Activated CD4-positive, alpha-beta memory T cell treated with anti-CD3 and anti-CD28 coated beads, Interleukin-2, amount 10 ng/mL, durations not matched to agents 7 days and 5 days (primary cell): ENCODE results near the gene QSOX1. TPM values are rescaled to one million over a fixed set of nuclear protein-coding genes. Genes with fewer than 3 reads are reported as not detected.

Experiments used
- CTCF ChIA-PET: fragments of 350-600 bp; sonication (Branson Sonifier 250); formaldehyde crosslinking; loops from one replicate; lab custom pipeline; 2021; ENCODE audit warnings: antibody characterized with exemption, inconsistent platforms; lab: Charles Lee
- POLR2A ChIA-PET: fragments of 350-600 bp; sonication (Branson Sonifier 250); formaldehyde crosslinking; loops from one replicate; lab custom pipeline; 2021; ENCODE audit warnings: antibody characterized with exemption; lab: Charles Lee
- DNase-seq: peaks from one replicate; pipeline ENCODE4 v3.0.0-alpha.2; 2020
- H3K27ac Mint-ChIP-seq: one replicate; pipeline ENCODE4 v1.8.0; 2021; ENCODE audit warnings: mild to moderate bottlenecking, mixed read lengths
- H3K27me3 Mint-ChIP-seq: one replicate; pipeline ENCODE4 v1.8.0; 2021; ENCODE audit warnings: mixed read lengths
- H3K36me3 Mint-ChIP-seq: one replicate; pipeline ENCODE4 v1.8.0; 2021; ENCODE audit warnings: low read depth, mixed read lengths
- H3K4me1 Mint-ChIP-seq: one replicate; pipeline ENCODE4 v1.8.0; 2021; ENCODE audit warnings: mixed read lengths
- H3K4me3 Mint-ChIP-seq: one replicate; pipeline ENCODE4 v1.8.0; 2021; ENCODE audit warnings: mild to moderate bottlenecking, mixed read lengths
- H3K9me3 Mint-ChIP-seq: one replicate; pipeline ENCODE4 v1.8.0; 2021; ENCODE audit warnings: mixed read lengths
- total RNA-seq, 2 experiments: library from RNA; stranded (reverse); gene quantifications; one replicate each; pipeline ENCODE4 v1.2.3, GENCODE V29; 2021

QSOX1 gene
- total RNA-seq, 2 experiments from 2014 or later = 28.9 to 35.1 TPM

GRCh38 chr1:180178511-180179161, 24.0 kb downstream of the QSOX1 start:
- no peaks in the 10 kb centered on the region for H3K36me3 Mint-ChIP-seq
- no peak overlapping the region for H3K27ac Mint-ChIP-seq
- H3K4me1 Mint-ChIP-seq = no peaks in the 10 kb centered on the region
- H3K9me3 Mint-ChIP-seq = no peaks in the 10 kb centered on the region
- no peak overlapping the region for H3K4me3 Mint-ChIP-seq
- POLR2A ChIA-PET = interaction anchor here (0.6 to 0.8 kb wide), 2 partner anchors 11 to 301 kb away, joined by 3 read pairs; partner anchors contain the start of gene TOR1AIP2
- CTCF ChIA-PET = interaction anchor here (0.5 to 6.3 kb wide), 44 partner anchors 9 to 683 kb away, joined by 3 to 88 read pairs (median 4); no protein-coding TSS in a partner anchor
- DNase-seq = peak; percentile 68
- no peaks in the 10 kb centered on the region for H3K27me3 Mint-ChIP-seq

GRCh38 chr1:180179162-180179957, 24.7 kb downstream of the QSOX1 start:
- H3K27me3 Mint-ChIP-seq = no peaks in the 10 kb centered on the region
- no peak overlapping the region for H3K4me3 Mint-ChIP-seq
- no peak for DNase-seq
- ChIA-PET CTCF (interaction anchor here (0.5 to 6.3 kb wide), 48 partner anchors 8 to 683 kb away, joined by 3 to 88 read pairs (median 4); no protein-coding TSS in a partner anchor), POLR2A (interaction anchor here (0.6 to 0.8 kb wide), 2 partner anchors 12 to 302 kb away, joined by 3 read pairs; partner anchors contain the start of gene TOR1AIP2)
- H3K9me3 Mint-ChIP-seq = no peaks in the 10 kb centered on the region
- H3K27ac Mint-ChIP-seq = no peak overlapping the region
- no peaks in the 10 kb centered on the region for H3K4me1 Mint-ChIP-seq
- no peaks in the 10 kb centered on the region for H3K36me3 Mint-ChIP-seq

- Mint-ChIP-seq H3K9me3 (no peaks in the 10 kb centered on the region), H3K4me3 (no peak overlapping the region), H3K27me3 (no peaks in the 10 kb centered on the region), H3K4me1 (no peaks in the 10 kb centered on the region), H3K36me3 (no peaks in the 10 kb centered on the region), H3K27ac (no peak overlapping the region)
- ChIA-PET POLR2A (no interaction called here), CTCF (interaction anchor here (0.8 to 6.3 kb wide), 15 partner anchors 10 to 471 kb away, joined by 3 to 88 read pairs (median 4); no protein-coding TSS in a partner anchor)
- DNase-seq = no peak
These were observed 26.4 kb downstream of the QSOX1 start for GRCh38 chr1:180181048-180181447.

- CTCF ChIA-PET = interaction anchor here (0.9 to 6.3 kb wide), 4 partner anchors 16 to 314 kb away, joined by 3 to 88 read pairs (median 27); no protein-coding TSS in a partner anchor
These were observed 27.4 kb downstream of the QSOX1 start for GRCh38 chr1:180181996-180182642.

GRCh38 chr1:180182643-180183311, 28.1 kb downstream of the QSOX1 start:
- ChIA-PET POLR2A (no interaction called here), CTCF (no interaction called here)
- H3K4me3 Mint-ChIP-seq = no peak overlapping the region
- H3K9me3 Mint-ChIP-seq = no peaks in the 10 kb centered on the region
- no peaks in the 10 kb centered on the region for H3K27me3 Mint-ChIP-seq
- DNase-seq = no peak
- H3K4me1 Mint-ChIP-seq = no peaks in the 10 kb centered on the region
- no peaks in the 10 kb centered on the region for H3K36me3 Mint-ChIP-seq
- no peak overlapping the region for H3K27ac Mint-ChIP-seq

More at GRCh38 chr1:180181996-180182642, 27.4 kb downstream of the QSOX1 start:
- no peaks in the 10 kb centered on the region for H3K36me3 Mint-ChIP-seq
- POLR2A ChIA-PET = no interaction called here
- DNase-seq = no peak
- H3K27ac Mint-ChIP-seq = no peak overlapping the region
- H3K4me3 Mint-ChIP-seq = no peak overlapping the region
- no peaks in the 10 kb centered on the region for H3K27me3 Mint-ChIP-seq
- no peaks in the 10 kb centered on the region for H3K4me1 Mint-ChIP-seq
- no peaks in the 10 kb centered on the region for H3K9me3 Mint-ChIP-seq

- DNase-seq = no peak
- ChIA-PET POLR2A (no interaction called here), CTCF (interaction anchor here (0.6 kb wide), 1 partner anchor 368 kb away, joined by 3 read pairs; no protein-coding TSS in a partner anchor)
- Mint-ChIP-seq H3K27ac (no peak overlapping the region), H3K27me3 (no peaks in the 10 kb centered on the region), H3K36me3 (no peaks in the 10 kb centered on the region), H3K4me3 (no peak overlapping the region), H3K9me3 (no peaks in the 10 kb centered on the region), H3K4me1 (no peaks in the 10 kb centered on the region)
These were observed 28.8 kb downstream of the QSOX1 start for GRCh38 chr1:180183426-180183825.

GRCh38 chr1:180184041-180184440, 29.4 kb downstream of the QSOX1 start:
- no peaks in the 10 kb centered on the region for H3K9me3 Mint-ChIP-seq
- DNase-seq = no peak
- H3K27ac Mint-ChIP-seq = no peak overlapping the region
- H3K4me3 Mint-ChIP-seq = no peak overlapping the region
- H3K4me1 Mint-ChIP-seq = no peaks in the 10 kb centered on the region
- ChIA-PET POLR2A (no interaction called here), CTCF (interaction anchor here (0.6 to 1.4 kb wide), 2 partner anchors 369 kb away, joined by 3 read pairs; no protein-coding TSS in a partner anchor)
- H3K27me3 Mint-ChIP-seq = no peaks in the 10 kb centered on the region
- no peaks in the 10 kb centered on the region for H3K36me3 Mint-ChIP-seq

GRCh38 chr1:180185281-180185680, 30.6 kb downstream of the QSOX1 start:
- Mint-ChIP-seq H3K27me3 (no peaks in the 10 kb centered on the region), H3K27ac (no peak overlapping the region), H3K4me1 (no peaks in the 10 kb centered on the region), H3K9me3 (no peaks in the 10 kb centered on the region), H3K36me3 (no peaks in the 10 kb centered on the region), H3K4me3 (no peak overlapping the region)
- DNase-seq = no peak
- ChIA-PET CTCF (interaction anchor here (1.4 kb wide), 1 partner anchor 371 kb away, joined by 3 read pairs; no protein-coding TSS in a partner anchor), POLR2A (interaction anchor here (0.9 kb wide), 1 partner anchor 30 kb away, joined by 3 read pairs; the partner anchor contains the start of gene QSOX1)

- DNase-seq = no peak
- Mint-ChIP-seq H3K27me3 (no peaks in the 10 kb centered on the region), H3K36me3 (no peaks in the 10 kb centered on the region), H3K4me3 (no peak overlapping the region), H3K9me3 (no peaks in the 10 kb centered on the region), H3K27ac (no peak overlapping the region), H3K4me1 (peaks cover 1% of the 10 kb centered on the region)
- CTCF ChIA-PET = interaction anchor here (0.7 to 1.4 kb wide), 3 partner anchors 39 to 297 kb away, joined by 3 read pairs; no protein-coding TSS in a partner anchor
- POLR2A ChIA-PET = no interaction called here
These were observed 31.4 kb downstream of the QSOX1 start for GRCh38 chr1:180185971-180186645.

- no peaks in the 10 kb centered on the region for H3K9me3 Mint-ChIP-seq
- H3K27me3 Mint-ChIP-seq = no peaks in the 10 kb centered on the region
- H3K27ac Mint-ChIP-seq = no peak overlapping the region
- no peaks in the 10 kb centered on the region for H3K36me3 Mint-ChIP-seq
- no peak for DNase-seq
- peaks cover 7% of the 10 kb centered on the region for H3K4me1 Mint-ChIP-seq
- ChIA-PET POLR2A (no interaction called here), CTCF (interaction anchor here (0.9 to 1.8 kb wide), 3 partner anchors 8 to 62 kb away, joined by 3 to 14 read pairs (median 3); no protein-coding TSS in a partner anchor)
- H3K4me3 Mint-ChIP-seq = no peak overlapping the region
These were observed 32.2 kb downstream of the QSOX1 start for GRCh38 chr1:180186831-180187230.

GRCh38 chr1:180187626-180188025, 33.0 kb downstream of the QSOX1 start:
- Mint-ChIP-seq H3K9me3 (no peaks in the 10 kb centered on the region), H3K27me3 (no peaks in the 10 kb centered on the region), H3K4me1 (peaks cover 15% of the 10 kb centered on the region), H3K36me3 (no peaks in the 10 kb centered on the region), H3K27ac (no peak overlapping the region), H3K4me3 (no peak overlapping the region)
- no peak for DNase-seq
- CTCF ChIA-PET = interaction anchor here (0.9 to 1.8 kb wide), 6 partner anchors 8 to 255 kb away, joined by 3 to 14 read pairs (median 4); no protein-coding TSS in a partner anchor
- POLR2A ChIA-PET = no interaction called here
